ENCODE data around the gene ELL.

Gene ELL

GRCh38 chr19:18557411-18558201, 35.7 kb upstream of the ELL start, which contains the start of gene KXD1:
KXD1 (plus strand) TSS chr19:18557870; CDS start chr19:18562057, 4,187 bp downstream.
- Histone ChIP-seq H3F3A (ENCODE audit: control insufficient read depth, insufficient read depth) (no peaks in the 10 kb centered on the region), H3K4me3 (ENCODE audit: low read length) (peak within 1 kb of the TSS; percentile 79), H3K9me2 (replicated peaks; ENCODE audit: control insufficient read depth, low read length) (no peaks in the 10 kb centered on the region), H3K36me3 (ENCODE audit: control insufficient read depth, low read length) (peaks cover 14% of the 10 kb centered on the region), H3K9me3 (ENCODE audit: control insufficient read depth, insufficient read depth, low read length) (no peaks in the 10 kb centered on the region), H3K27ac (ENCODE audit: low read depth, low read length) (peak within 1 kb of the TSS; percentile 27), H3K27me3 (ENCODE audit: control insufficient read depth, low read length) (no peaks in the 10 kb centered on the region), H3K4me2 (ENCODE audit: low read length) (peak within 1 kb of the TSS; percentile 81), H4K20me1 (ENCODE audit: control insufficient read depth, insufficient read depth, low read depth, low read length) (no peaks in the 10 kb centered on the region), H3K4me1 (ENCODE audit: control insufficient read depth, low read length) (peaks cover 20% of the 10 kb centered on the region), H3K79me2 (ENCODE audit: control insufficient read depth, low read length) (peaks cover 27% of the 10 kb centered on the region)
- TF ChIP-seq EZH2phosphoT487 (IDR thresholded peaks at IDR 0.05; ENCODE audit: borderline replicate concordance, low read length): no peak
- TF ChIP-seq CTCF (IDR thresholded peaks at IDR 0.05; ENCODE audit: low read depth, low read length, poor library complexity, severe bottlenecking): no peak

GRCh38 chr19:18551631-18552030, 29.8 kb upstream of the ELL start:
- no peak overlapping the region for H3K4me2 ChIP-seq (ENCODE audit: low read length)
- no peaks in the 10 kb centered on the region for H3K9me3 ChIP-seq (ENCODE audit: control insufficient read depth, insufficient read depth, low read length)
- H3K4me1 ChIP-seq (ENCODE audit: control insufficient read depth, low read length): peaks cover under 1% of the 10 kb centered on the region; the same call in 1 of the 2 replicates
- H3K27ac ChIP-seq (ENCODE audit: low read depth, low read length): no peak overlapping the region
- H3K27me3 ChIP-seq (ENCODE audit: control insufficient read depth, low read length): no peaks in the 10 kb centered on the region
- no peaks in the 10 kb centered on the region for H3K79me2 ChIP-seq (ENCODE audit: control insufficient read depth, low read length)
- peaks cover 3% of the 10 kb centered on the region; the same call in 1 of the 2 replicates for H3F3A ChIP-seq (ENCODE audit: control insufficient read depth, insufficient read depth)
- H3K36me3 ChIP-seq (ENCODE audit: control insufficient read depth, low read length): no peaks in the 10 kb centered on the region
- H4K20me1 ChIP-seq (ENCODE audit: control insufficient read depth, insufficient read depth, low read depth, low read length): no peaks in the 10 kb centered on the region
- H3K9me2 ChIP-seq (replicated peaks; ENCODE audit: control insufficient read depth, low read length): no peaks in the 10 kb centered on the region
- TF ChIP-seq EZH2phosphoT487 (IDR thresholded peaks at IDR 0.05; ENCODE audit: borderline replicate concordance, low read length) (no peak), CTCF (IDR thresholded peaks at IDR 0.05; ENCODE audit: low read depth, low read length, poor library complexity, severe bottlenecking) (no peak)
- no peak overlapping the region for H3K4me3 ChIP-seq (ENCODE audit: low read length)

GRCh38 chr19:18543814-18544475, 22.1 kb upstream of the ELL start:
- Histone ChIP-seq H3K4me1 (ENCODE audit: control insufficient read depth, low read length) (peaks cover 20% of the 10 kb centered on the region), H4K20me1 (ENCODE audit: control insufficient read depth, insufficient read depth, low read depth, low read length) (no peaks in the 10 kb centered on the region), H3K4me2 (ENCODE audit: low read length) (peak overlapping the region; percentile 82), H3K36me3 (ENCODE audit: control insufficient read depth, low read length) (peaks cover 27% of the 10 kb centered on the region), H3K9me2 (replicated peaks; ENCODE audit: control insufficient read depth, low read length) (no peaks in the 10 kb centered on the region), H3K9me3 (ENCODE audit: control insufficient read depth, insufficient read depth, low read length) (no peaks in the 10 kb centered on the region), H3K79me2 (ENCODE audit: control insufficient read depth, low read length) (peaks cover 13% of the 10 kb centered on the region), H3K27ac (ENCODE audit: low read depth, low read length) (no peak overlapping the region), H3F3A (ENCODE audit: control insufficient read depth, insufficient read depth) (no peaks in the 10 kb centered on the region), H3K4me3 (ENCODE audit: low read length) (peak overlapping the region; percentile 89), H3K27me3 (ENCODE audit: control insufficient read depth, low read length) (no peaks in the 10 kb centered on the region)
- TF ChIP-seq EZH2phosphoT487 (IDR thresholded peaks at IDR 0.05; ENCODE audit: borderline replicate concordance, low read length): no peak
- TF ChIP-seq CTCF (IDR thresholded peaks at IDR 0.05; ENCODE audit: low read depth, low read length, poor library complexity, severe bottlenecking): no peak
